ENCODE data around the gene MED25.

DNA sequence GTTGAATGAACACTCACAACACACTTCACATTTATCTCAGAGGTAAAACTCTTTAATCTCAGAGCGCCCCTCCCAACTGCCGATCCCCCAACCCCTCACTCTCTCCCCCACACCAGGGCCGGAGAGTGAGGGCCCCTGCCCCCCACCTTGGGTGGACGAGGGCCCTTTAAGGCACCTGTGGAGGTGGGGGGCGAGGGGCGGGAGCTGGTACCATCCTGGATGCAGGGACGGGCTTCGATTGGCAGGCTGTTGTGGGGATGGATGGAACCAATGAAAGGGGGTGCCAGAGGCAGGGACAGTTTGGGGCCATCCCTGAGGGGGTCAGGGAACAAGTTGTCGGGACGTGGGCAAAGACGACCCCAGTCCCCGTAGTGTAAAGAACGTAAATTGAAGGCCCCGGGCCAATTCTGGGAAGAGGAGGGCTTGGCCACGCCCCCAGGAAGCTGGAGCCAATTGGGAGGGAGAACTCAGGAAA lies 51.0 kb downstream of the MED25 start:
- TF ChIP-seq, protein P1, sequence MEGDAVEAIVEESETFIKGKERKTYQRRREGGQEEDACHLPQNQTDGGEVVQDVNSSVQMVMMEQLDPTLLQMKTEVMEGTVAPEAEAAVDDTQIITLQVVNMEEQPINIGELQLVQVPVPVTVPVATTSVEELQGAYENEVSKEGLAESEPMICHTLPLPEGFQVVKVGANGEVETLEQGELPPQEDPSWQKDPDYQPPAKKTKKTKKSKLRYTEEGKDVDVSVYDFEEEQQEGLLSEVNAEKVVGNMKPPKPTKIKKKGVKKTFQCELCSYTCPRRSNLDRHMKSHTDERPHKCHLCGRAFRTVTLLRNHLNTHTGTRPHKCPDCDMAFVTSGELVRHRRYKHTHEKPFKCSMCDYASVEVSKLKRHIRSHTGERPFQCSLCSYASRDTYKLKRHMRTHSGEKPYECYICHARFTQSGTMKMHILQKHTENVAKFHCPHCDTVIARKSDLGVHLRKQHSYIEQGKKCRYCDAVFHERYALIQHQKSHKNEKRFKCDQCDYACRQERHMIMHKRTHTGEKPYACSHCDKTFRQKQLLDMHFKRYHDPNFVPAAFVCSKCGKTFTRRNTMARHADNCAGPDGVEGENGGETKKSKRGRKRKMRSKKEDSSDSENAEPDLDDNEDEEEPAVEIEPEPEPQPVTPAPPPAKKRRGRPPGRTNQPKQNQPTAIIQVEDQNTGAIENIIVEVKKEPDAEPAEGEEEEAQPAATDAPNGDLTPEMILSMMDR (IDR thresholded peaks at IDR 0.05; ENCODE audit: poor library complexity) = no peak
- TF ChIP-seq EZH2 (IDR thresholded peaks at IDR 0.05; ENCODE audit: borderline replicate concordance) = no peak

All from hepatocyte (in vitro differentiated cells).